Retinal pigment epithelial cell (primary cell): ENCODE measurements around the gene SPATS2L.

Experiments
- DNase-seq: peaks from one replicate; pipeline ENCODE4 v3.0.0-alpha.2; 2010; ENCODE audit warnings: low read depth
- H3K4me3 ChIP-seq: 2 replicates; pipeline ENCODE4 v1.5.1; 2011; ENCODE audit warnings: mild to moderate bottlenecking, low read length, control low read depth, moderate library complexity
- CTCF ChIP-seq: conservative IDR thresholded peaks from 2 replicates; pipeline ENCODE4 v1.5.1; 2011; ENCODE audit warnings: low read depth, low read length, control low read depth, inconsistent platforms

SPATS2L gene

GRCh38 chr2:200428961-200429665 is 122.6 kb downstream of the SPATS2L start:
- DNase-seq = no peak
- TF ChIP-seq CTCF = no peak

DNA sequence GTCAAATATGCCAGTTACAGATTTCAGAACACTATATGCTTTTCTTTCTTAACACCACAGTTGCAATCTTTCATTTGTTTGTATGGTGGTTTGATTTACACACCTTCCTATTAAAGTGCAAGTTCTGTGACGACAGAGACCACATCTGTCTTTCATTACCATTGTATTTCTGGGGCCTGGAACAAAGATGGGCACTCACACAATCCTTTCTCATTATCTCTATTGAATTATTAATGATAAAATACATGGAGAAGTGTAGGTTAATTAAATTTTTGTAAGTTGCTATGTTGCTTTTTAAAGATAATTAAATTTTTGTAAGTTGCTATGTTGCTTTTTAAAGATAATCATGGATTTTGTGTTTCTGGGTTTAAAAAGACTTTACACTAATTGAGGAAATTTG is 123.5 kb downstream of the SPATS2L start:
- H3K4me3 ChIP-seq = no peak overlapping the region
- DNase-seq = no peak
- TF ChIP-seq CTCF = no peak

More at GRCh38 chr2:200428961-200429665, 122.6 kb downstream of the SPATS2L start:
- H3K4me3 ChIP-seq = no peak overlapping the region

- no peak overlapping the region for H3K4me3 ChIP-seq
Measured at GRCh38 chr2:200431996-200432705, 125.7 kb downstream of the SPATS2L start.

DNA sequence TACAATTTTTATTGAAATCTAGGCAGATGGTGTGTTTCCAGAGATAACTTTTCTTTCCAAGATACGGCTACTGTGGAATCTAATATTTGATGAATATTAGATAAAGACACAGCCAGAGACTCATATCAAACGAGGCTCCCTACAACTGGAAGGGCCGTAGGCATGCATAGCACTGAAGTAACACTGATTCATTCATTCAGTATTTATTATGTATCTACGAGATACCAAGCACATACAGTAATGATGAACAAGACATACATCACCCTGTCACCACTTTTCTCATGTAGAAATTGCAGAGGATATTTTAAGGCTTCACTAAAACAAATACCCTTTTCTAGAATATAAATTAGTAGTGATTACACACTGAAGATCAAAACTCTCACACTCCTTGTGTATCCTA is 128.9 kb downstream of the SPATS2L start:
- no peak for DNase-seq
- TF ChIP-seq CTCF = no peak

More at GRCh38 chr2:200431996-200432705, 125.7 kb downstream of the SPATS2L start:
- no peak for TF ChIP-seq CTCF
- DNase-seq = no peak

DNA sequence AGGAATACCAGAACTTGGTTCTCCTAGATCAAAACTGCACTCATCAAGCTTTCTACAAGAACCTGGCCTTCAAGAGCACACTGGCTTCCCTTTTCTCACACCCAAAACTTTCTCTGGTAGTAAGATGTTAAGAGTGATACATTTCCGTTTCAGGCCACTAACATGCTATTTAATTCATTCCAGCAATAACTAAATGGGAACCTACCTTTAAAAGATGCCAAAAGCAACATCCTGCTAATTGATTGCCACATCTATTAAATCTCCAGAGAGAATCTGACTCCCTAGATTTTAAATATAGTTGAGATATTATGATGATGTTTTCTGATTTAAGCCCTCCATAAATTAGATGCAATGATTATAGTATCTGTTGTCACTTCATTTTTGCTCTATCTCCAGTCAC is 131.8 kb downstream of the SPATS2L start:
- TF ChIP-seq CTCF = no peak

More for the DNA sequence above, 128.9 kb downstream of the SPATS2L start:
- no peak overlapping the region for H3K4me3 ChIP-seq

GRCh38 chr2:200438846-200439245 is 132.4 kb downstream of the SPATS2L start:
- no peak for TF ChIP-seq CTCF
- DNase-seq = no peak
- no peak overlapping the region for H3K4me3 ChIP-seq

More for the DNA sequence above, 131.8 kb downstream of the SPATS2L start:
- no peak for DNase-seq
- H3K4me3 ChIP-seq = no peak overlapping the region

DNA sequence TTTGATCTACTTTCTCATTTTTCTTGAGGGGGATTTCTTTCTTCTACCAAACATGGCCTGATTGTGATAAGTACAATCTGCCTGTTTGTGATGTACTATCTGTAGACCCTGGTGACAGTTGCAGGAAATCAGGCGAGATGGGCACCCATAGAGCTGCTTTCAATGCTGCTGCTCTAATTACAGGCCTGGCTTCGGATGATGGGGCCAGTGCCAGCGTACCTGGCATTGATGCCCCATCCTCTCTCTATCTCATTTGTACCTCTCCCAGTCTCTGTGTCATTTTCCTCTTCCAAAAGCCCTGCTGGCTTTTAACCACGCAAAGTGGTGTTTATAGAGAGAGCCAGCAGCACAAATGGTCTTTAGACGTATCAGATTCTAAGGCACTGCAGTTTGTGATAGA is 133.5 kb downstream of the SPATS2L start:
- TF ChIP-seq CTCF = no peak
- H3K4me3 ChIP-seq = no peak overlapping the region
- no peak for DNase-seq
